Endothelial cell of hepatic sinusoid (primary cell): Measurements from ENCODE around the gene GTF2I.
"Not testable (repeated sequence)": the region's sequence is repeated elsewhere in the genome, so short reads cannot be mapped to it uniquely, and the experiment has no call there.

Experiments
- in situ Hi-C: cut with HindIII; loops from 2 replicates; pipeline ENCODE4 v1.10.0; 2017; ENCODE audit warnings: low sequenced_read_pairs

The GTF2I gene

GRCh38 chr7:74709880-74710671 is 52.6 kb downstream of the GTF2I start:
- in situ Hi-C loops = no loop called here

GRCh38 chr7:74713567-74713966 is 56.0 kb downstream of the GTF2I start:
- in situ Hi-C loops = no loop called here

DNA sequence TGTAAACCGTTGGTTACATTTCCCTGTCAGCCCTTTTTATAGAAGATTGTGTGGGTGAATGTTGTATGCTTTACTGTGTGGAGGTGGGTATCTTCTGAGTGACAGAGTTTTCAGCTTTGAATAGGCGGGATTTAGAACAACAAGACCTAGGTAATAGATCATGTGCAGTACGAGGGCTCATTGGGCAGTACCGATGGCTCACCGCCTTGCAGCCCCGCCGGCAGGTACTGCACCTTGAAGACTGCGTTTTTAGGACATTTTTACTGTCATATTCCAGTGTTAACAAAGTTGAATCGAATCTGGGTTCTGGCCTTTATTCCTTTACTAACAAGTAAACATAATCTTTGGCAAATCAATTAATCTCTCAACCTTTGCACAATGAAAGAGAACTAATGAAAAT is 60.4 kb downstream of the GTF2I start:
- in situ Hi-C loops = no loop called here

- in situ Hi-C loops = no loop called here
Measured at GRCh38 chr7:74718336-74718735, 60.8 kb downstream of the GTF2I start.

DNA sequence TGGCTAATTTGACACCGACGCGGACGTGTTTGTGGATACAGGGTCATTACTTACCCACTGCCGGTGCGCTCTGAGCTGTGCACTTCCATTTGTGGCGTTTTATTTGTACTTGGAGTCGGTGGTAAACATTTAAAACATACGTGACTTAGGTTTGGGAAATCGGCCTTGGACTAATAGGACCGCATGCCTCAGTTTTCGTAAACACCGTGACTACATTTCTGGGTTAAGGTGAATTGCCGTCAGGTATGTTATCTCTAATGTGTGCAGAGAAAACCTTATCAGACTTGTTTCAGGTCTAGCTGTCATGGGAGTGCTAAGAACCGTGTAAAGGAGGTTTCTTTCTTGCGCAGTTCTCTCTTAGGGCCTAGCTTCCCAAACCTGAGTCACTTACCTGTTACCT is 64.6 kb downstream of the GTF2I start:
- in situ Hi-C loops = no loop called here

DNA sequence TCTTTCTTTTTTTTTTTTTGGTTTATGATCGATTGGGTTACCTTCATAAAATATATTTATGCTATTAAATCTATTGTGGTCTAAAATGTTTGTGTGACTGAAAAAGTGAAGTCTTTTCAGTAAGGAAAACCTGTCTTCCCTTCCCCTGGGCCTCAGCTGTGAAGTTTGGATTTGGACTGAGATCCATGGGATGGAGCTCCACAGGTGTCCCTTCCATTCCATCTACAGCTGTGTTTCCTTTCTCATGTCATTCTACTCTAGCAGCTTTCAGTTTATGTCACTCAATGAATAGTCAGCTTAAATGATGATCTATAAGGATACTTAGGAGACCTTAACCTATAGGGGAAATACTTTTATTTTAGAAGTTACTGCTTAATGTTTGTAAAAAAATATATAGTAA is 68.3 kb downstream of the GTF2I start:
- in situ Hi-C loops = no loop called here

- in situ Hi-C loops = no loop called here
Measured at GRCh38 chr7:74726309-74727101, 69.0 kb downstream of the GTF2I start.

- in situ Hi-C loops = not testable (repeated sequence)
Measured at GRCh38 chr7:74728686-74729085, 71.2 kb downstream of the GTF2I start.

- in situ Hi-C loops = not testable (repeated sequence)
Measured at GRCh38 chr7:74730186-74730585, 72.7 kb downstream of the GTF2I start.

DNA sequence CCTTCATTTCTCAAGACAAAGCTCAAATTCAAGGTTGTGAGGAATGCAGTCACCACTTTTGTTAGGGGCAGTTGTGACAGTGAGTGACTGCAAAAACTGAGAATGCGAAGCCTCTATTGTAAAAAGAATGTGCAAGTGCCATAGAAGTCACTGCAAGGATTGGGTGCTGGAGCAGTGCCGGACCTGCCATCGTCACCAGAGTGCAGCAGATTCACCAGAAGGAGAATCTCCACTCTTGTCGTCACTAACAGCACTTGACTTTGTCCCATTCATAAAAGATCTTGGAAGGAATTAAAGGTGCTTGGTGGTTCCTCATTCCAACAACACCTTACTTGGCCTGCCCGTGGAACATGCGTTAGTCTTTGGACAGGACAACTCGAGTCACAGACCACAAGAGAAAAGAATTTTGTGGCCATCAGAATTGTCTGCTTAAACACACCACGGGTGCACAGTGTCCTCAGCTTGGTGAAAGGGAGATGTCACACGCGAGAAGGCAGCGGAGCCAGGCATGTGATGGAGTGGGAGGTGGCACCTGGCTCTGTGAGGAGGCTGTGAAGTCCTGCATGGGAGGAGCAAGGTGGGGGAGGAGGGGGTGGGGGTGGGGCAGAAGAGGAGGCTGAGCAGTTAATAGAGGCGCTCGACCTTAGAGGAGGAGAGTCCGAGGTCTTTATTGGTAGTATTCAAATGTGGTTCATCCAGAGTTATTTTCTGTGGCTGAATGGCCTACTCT is 82.6 kb downstream of the GTF2I start:
- in situ Hi-C loops = not testable (repeated sequence)

- in situ Hi-C loops = not testable (repeated sequence)
Measured at GRCh38 chr7:74743936-74744557, 86.5 kb downstream of the GTF2I start.

DNA sequence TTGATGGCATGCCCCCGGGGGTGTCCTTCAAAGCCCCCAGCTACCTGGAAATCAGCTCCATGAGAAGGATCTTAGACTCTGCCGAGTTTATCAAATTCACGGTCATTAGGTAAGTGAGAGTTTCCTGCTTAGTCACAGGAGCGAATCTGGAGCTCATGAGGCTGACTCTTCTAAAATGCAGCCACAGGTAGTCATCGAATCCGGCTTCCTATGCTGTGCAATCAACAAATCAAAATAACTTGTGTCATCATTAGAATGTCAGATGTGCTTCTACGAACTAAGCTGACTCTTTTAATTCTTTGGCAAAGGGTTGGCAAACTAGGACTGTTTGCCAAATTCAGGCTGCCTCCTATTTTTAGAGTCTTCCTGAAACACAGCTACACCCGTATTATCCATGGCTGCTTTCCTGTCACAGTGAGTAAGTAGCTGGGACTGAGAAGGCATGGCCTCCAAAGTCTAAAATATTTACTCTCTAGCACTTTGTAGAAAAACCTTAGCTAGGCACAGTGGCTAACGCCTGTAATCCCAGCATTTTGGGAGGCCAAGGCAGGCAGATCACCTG is 96.5 kb downstream of the GTF2I start:
- in situ Hi-C loops = not testable (repeated sequence)

DNA sequence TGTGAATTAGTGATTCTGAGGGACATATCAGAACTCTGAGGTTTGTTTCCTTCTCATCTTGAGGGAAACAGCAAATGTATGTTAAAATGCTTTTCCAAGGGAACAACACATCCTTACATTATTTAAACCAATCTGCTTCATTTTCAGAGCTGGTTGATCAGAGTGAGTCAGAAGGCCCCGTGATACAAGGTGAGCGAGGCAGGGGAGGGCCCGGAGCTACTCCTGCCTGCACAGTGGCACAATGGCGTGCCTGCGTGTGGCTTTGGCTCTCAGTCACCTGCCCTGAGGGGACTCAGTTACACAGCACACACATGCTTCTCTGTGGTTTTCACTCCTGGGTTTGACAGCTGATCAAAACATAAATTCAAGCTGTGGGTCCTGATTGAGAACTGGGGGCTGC is 99.2 kb downstream of the GTF2I start:
- in situ Hi-C loops = not testable (repeated sequence)

GRCh38 chr7:74758268-74758667 is 100.8 kb downstream of the GTF2I start:
- in situ Hi-C loops = not testable (repeated sequence)

GRCh38 chr7:74758982-74759381 is 101.5 kb downstream of the GTF2I start:
- in situ Hi-C loops = not testable (repeated sequence)

- in situ Hi-C loops = not testable (repeated sequence)
Measured at GRCh38 chr7:74765205-74765918, 107.8 kb downstream of the GTF2I start.

- in situ Hi-C loops = not testable (repeated sequence)
Measured at GRCh38 chr7:74766509-74766908, 109.0 kb downstream of the GTF2I start.

GRCh38 chr7:74766991-74767390 is 109.5 kb downstream of the GTF2I start:
- in situ Hi-C loops = not testable (repeated sequence)

GRCh38 chr7:74770062-74770461 is 112.5 kb downstream of the GTF2I start:
- in situ Hi-C loops = not testable (repeated sequence)

- in situ Hi-C loops = not testable (repeated sequence)
Measured at GRCh38 chr7:74772093-74772492, 114.6 kb downstream of the GTF2I start.
